ENCODE data around the gene MYOCD. TPM values are rescaled to one million over a fixed set of nuclear protein-coding genes. Genes with fewer than 3 reads are reported as not detected.

The MYOCD gene
- total RNA-seq, 4 donors from 2014 or later: 0.29 to 1.9 (median 0.98) TPM

DNA sequence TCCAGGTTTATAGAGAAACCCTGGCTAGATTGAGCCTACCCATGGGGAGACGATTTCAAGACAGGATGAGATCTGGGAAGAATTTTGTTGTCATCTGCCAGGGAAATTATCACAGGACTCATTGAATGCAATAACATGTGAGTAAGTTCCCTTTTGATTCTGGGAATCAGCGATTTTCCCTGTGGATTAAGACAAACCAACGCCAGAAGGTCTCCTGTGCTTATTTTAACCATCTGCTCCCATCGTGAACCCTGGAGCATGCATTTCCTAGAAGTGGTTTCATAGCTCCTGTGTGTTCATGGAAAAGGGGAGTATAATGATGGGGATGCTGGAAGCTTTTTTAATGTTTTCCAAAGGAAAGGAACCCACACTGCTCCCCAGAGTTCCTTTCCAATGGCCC lies 102.6 kb downstream of the MYOCD start:
- Histone ChIP-seq H3K4me3 (replicated peaks in 1 of 3) (no peak overlapping the region), H3K4me1 (no peaks in the 10 kb centered on the region), H3K27me3 (no peaks in the 10 kb centered on the region), H3K27ac (no peak overlapping the region), H3K36me3 (no peaks in the 10 kb centered on the region), H3K9me3 (no peaks in the 10 kb centered on the region)
- intact Hi-C loops (cut with DNase I): no loop called here
- DNase-seq: no peak
- WGBS, 2 donors: 74% methylated on average over 4 of the region's 4 CpGs
- TF ChIP-seq, protein P1, sequence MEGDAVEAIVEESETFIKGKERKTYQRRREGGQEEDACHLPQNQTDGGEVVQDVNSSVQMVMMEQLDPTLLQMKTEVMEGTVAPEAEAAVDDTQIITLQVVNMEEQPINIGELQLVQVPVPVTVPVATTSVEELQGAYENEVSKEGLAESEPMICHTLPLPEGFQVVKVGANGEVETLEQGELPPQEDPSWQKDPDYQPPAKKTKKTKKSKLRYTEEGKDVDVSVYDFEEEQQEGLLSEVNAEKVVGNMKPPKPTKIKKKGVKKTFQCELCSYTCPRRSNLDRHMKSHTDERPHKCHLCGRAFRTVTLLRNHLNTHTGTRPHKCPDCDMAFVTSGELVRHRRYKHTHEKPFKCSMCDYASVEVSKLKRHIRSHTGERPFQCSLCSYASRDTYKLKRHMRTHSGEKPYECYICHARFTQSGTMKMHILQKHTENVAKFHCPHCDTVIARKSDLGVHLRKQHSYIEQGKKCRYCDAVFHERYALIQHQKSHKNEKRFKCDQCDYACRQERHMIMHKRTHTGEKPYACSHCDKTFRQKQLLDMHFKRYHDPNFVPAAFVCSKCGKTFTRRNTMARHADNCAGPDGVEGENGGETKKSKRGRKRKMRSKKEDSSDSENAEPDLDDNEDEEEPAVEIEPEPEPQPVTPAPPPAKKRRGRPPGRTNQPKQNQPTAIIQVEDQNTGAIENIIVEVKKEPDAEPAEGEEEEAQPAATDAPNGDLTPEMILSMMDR (IDR thresholded peaks at IDR 0.05): no peak
- no peak for TF ChIP-seq POLR2A (IDR thresholded peaks at IDR 0.05)

DNA sequence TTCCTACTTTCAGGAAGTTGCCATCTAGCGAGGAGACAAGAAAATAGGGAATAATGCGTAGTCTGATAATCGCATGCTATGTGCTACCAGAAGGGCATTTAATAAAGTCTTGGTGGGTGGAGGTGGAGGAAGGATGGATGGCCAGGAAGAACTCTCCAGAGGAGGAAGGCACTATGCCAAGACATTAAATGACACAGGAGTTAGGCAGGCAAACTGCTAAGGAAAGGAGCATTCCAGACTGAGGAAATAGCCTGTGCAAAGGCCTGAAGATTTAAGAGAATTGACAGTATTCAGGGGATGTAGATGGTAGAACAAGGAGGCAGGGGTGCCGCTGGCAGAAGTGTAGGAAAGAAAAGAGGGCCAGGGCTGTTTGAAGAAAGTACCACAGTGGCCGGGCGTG lies 104.3 kb downstream of the MYOCD start:
- Histone ChIP-seq H3K4me1 (no peaks in the 10 kb centered on the region), H3K27me3 (no peaks in the 10 kb centered on the region), H3K4me3 (replicated peaks in 1 of 3) (no peak overlapping the region), H3K36me3 (no peaks in the 10 kb centered on the region), H3K9me3 (no peaks in the 10 kb centered on the region), H3K27ac (no peak overlapping the region)
- intact Hi-C loops (cut with DNase I): no loop called here
- no peak for TF ChIP-seq POLR2A (IDR thresholded peaks at IDR 0.05)
- TF ChIP-seq, protein P1 (IDR thresholded peaks at IDR 0.05): no peak
- no peak for DNase-seq
- WGBS, 2 donors: 94% methylated on average over 6 of the region's 6 CpGs

DNA sequence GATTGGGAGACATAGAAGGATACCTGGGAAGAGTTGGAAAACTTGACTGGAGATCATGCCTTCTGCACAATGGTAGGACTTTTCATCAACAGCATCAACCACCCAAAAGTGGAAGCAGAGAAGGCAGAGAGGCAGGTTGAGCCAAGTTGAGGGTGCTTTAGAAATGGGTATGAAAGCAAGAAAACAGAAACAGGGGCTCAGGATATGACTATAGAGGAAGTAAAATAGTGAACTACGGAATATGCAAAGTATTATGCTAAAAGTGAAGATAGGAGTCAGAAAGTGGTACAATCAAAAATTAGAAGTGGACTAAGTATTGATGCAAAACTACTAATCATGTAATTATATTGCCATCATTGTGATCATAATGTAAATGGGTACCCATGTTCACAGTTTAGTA lies 107.5 kb downstream of the MYOCD start:
- no peak overlapping the region for H3K27ac ChIP-seq

DNA sequence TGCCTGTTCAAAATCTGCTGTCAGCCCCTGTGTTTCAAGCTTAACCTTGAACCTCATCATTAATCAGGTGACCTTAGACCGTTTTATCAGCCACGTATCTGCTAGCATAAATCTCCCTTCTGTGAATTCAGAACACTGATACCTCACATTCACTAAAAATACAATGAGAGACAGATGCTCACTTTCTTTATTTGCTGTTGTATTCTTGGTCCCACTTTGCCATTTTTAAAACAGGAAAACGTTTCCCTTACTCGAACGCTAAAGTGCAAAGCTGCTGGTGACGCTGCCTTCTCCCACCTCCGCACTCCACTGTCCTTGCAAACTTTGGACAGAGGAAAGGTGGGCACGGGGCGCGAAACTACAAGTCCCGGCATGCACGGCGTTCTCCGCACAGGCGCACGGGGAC lies 123.4 kb downstream of the MYOCD start:
- no peaks in the 10 kb centered on the region for H3K36me3 ChIP-seq
- H3K4me3 ChIP-seq (replicated peaks in 1 of 3): peak overlapping the region; percentile 55 to 80 (median 77)
- 1 to 2% methylated on average over 10 to 15 of the region's 16 CpGs for WGBS, 2 donors
- peak overlapping the region in 2 of 3 donors; percentile 41 to 78 for H3K27ac ChIP-seq
- no peak for DNase-seq
- H3K9me3 ChIP-seq: no peaks in the 10 kb centered on the region
- TF ChIP-seq, protein P1 (IDR thresholded peaks at IDR 0.05): no peak
- TF ChIP-seq POLR2A (IDR thresholded peaks at IDR 0.05): no peak
- intact Hi-C loops (cut with DNase I): no loop called here
- peaks cover 0 to 6% of the 10 kb centered on the region in 2 donors for H3K4me1 ChIP-seq
- no peaks in the 10 kb centered on the region for H3K27me3 ChIP-seq

More for the DNA sequence above, 107.5 kb downstream of the MYOCD start:
- WGBS, 2 donors: 79 to 86% methylated on average over 1 of the region's 1 CpG
- no peak for DNase-seq
- Histone ChIP-seq H3K4me1 (no peaks in the 10 kb centered on the region), H3K4me3 (replicated peaks in 1 of 3) (no peak overlapping the region), H3K9me3 (no peaks in the 10 kb centered on the region), H3K27me3 (no peaks in the 10 kb centered on the region), H3K36me3 (no peaks in the 10 kb centered on the region)
- TF ChIP-seq, protein P1 (IDR thresholded peaks at IDR 0.05): no peak
- TF ChIP-seq POLR2A (IDR thresholded peaks at IDR 0.05): no peak
- intact Hi-C loops (cut with DNase I): no loop called here

DNA sequence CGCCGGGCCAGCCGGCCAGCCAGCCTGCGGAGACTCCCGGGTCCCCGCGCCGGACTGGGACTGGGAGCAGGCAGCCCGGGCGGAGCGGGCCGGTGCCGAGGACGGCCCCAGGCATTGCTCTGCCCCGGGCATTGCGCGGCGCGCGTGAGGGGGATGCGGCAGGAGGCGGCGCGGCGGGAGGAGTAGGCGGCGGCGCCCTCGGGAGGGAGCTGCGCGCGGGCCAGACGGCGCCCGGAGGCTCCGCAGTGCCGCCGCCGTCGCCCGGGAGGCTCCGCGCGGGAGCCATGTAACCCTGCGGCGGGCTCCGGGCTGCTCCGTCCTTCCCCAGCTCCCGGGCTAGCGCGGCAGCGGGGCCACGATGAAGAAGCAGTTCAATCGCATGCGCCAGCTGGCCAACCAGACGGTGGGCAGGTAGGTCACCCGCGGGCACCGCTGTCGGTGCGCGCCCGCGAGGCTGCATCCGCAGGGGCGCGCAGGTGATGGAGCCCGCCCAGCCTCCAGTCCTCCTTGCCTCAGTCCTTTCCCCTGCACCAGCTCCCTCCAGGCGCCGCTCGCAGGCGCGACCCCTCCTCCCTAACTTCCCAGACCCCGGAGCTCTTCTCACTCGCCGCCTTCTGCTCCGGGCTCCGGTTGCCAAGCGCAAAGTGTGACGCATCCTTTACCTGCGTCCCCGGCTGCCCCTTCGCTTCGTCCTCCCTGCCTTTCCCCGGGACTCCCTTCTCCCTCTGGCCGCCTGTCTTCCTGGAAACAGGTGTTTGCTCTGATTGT lies 124.0 kb downstream of the MYOCD start, which contains the start of gene ARHGAP44:
ARHGAP44 (plus strand) TSS at position 18 of the 768 bp plus-strand sequence; CDS start at position 359, 341 bp downstream.
- intact Hi-C loops (cut with DNase I): loop anchor here (10.0 kb wide), 1 partner anchor 195 kb away; no protein-coding TSS in a partner anchor
- no peaks in the 10 kb centered on the region for H3K27me3 ChIP-seq
- no peaks in the 10 kb centered on the region for H3K36me3 ChIP-seq
- TF ChIP-seq, protein P1 (IDR thresholded peaks at IDR 0.05): no peak
- peak in 1 of 2 donors; percentile 87 for TF ChIP-seq POLR2A (IDR thresholded peaks at IDR 0.05)
- 1 to 2% methylated on average over 19 to 34 of the region's 86 CpGs for WGBS, 2 donors
- H3K4me3 ChIP-seq (replicated peaks in 1 of 3): peak within 1 kb of the TSS; percentile 55 to 80 (median 77)
- no peaks in the 10 kb centered on the region for H3K9me3 ChIP-seq
- H3K4me1 ChIP-seq: peaks cover 0 to 6% of the 10 kb centered on the region in 2 donors
- peak within 1 kb of the TSS; percentile 41 to 78 (median 72) for H3K27ac ChIP-seq
- peak; percentile 75 to 76 for DNase-seq
